GM23248 (cell line): Measurements from ENCODE around the gene CCDC127.

ENCODE experiments used
- EZH2 ChIP-seq: fragments of 200-600 bp; sonication (generic); IDR thresholded peaks from 2 replicates; pipeline ENCODE4 v1.6.1; 2018; ENCODE audit warnings: antibody characterized with exemption, mild to moderate bottlenecking; ENCODE audit not compliant: insufficient read depth, poor library complexity, severe bottlenecking
- EZH2phosphoT487 ChIP-seq: fragments of 200-600 bp; sonication (generic); IDR thresholded peaks from 2 replicates; pipeline ENCODE4 v1.6.1; 2018; ENCODE audit warnings: antibody characterized with exemption, moderate library complexity, mild to moderate bottlenecking, low read depth; ENCODE audit not compliant: insufficient read depth

DNA sequence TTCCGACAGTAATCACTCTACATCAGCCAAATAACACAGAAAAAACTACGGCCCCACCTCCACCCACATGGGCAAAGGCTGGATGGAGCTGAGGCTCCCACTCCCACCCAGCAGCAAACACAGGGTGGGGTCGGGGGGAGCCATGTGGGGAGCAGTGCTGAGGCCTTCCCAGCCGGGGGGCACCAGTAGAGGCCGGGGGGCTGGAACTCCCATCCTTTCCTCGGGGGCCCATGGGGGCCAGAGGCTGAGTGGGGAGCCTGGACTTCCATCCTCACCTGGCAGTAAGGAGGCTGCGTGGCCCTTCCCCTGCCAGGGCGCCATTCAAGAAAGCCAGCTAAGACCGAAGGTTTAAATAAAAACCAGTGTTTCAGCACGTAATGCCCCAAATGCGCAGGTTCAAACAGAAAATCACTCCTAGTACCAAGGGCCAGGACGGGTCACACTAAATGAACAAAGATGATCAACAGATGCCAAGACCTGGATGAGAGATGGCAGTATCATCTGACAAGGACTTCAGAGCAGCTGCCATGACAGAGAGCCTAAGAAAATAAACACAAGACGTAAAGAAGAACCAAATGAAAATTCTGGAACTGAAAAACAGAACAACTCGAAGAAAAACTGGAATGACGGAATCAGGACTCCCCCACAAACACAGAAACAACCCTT is 9.4 kb downstream of the CCDC127 start:
- TF ChIP-seq EZH2 (no peak), EZH2phosphoT487 (no peak)
